HS-5 (cell line): ENCODE measurements around the gene TOE1.
"Not testable (repeated sequence)": the region's sequence is repeated elsewhere in the genome, so short reads cannot be mapped to it uniquely, and the experiment has no call there.

Experiments used
- DNase-seq: peaks from one replicate; pipeline ENCODE4 v3.0.0-alpha.2; 2012; ENCODE audit warnings: low read depth

The TOE1 gene

GRCh38 chr1:45339789-45340558 is at the start of gene TOE1, which contains the start of gene MUTYH:
TOE1 (plus strand) TSS chr1:45340170; CDS start chr1:45340253, 83 bp downstream.
MUTYH (minus strand) TSS chr1:45340440; CDS start chr1:45334505, 5,935 bp downstream.
- DNase-seq: peak; percentile 73

DNA sequence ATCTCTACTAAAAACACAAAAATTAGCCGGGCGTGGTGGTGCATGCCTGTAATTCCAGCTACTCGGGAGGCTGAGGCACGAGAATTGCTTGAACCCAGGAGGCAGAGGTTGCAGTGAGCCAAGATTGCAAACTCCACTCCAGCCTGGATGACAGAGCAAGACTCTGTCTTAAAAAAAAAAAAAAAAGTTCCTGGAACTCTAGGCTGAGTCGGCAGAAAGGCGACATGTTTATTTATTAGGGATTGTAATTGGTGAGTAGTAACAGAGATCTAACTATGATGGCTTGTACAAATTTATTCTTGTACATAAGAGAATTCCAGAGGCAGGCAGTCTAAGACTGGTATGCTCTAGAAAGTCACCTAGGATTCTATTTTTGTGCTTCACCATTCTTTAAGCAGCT is 49.0 kb upstream of the TOE1 start:
- not testable (repeated sequence) for DNase-seq

- DNase-seq: no peak
Observed at GRCh38 chr1:45291716-45292115, 48.3 kb upstream of the TOE1 start.

- DNase-seq: no peak
Observed at GRCh38 chr1:45297666-45298356, 42.2 kb upstream of the TOE1 start.

DNA sequence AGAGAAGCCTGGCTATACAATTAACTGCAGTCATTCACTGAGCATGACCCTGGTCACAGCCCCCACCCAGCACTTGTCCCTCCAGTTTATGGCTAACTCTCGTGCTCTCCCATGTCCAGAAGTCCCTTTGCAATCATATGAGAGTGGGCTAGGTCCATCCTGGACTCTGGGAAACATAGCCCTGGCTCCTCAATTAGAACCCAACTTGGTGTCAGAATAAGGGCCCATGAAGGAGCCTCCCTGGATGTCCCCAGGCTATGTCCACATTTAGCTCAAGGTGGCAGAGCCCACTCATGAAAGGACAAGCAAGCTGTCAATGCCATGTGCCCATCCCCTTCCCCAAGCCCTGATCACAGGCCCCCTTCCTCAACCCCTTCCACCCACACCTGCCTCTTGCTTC is 40.7 kb upstream of the TOE1 start:
- no peak for DNase-seq

GRCh38 chr1:45299981-45300668 is 39.8 kb upstream of the TOE1 start:
- peak; percentile 34 for DNase-seq

GRCh38 chr1:45300669-45300997 is 39.3 kb upstream of the TOE1 start:
- DNase-seq: no peak

GRCh38 chr1:45302505-45303150 is 37.3 kb upstream of the TOE1 start:
- no peak for DNase-seq

DNA sequence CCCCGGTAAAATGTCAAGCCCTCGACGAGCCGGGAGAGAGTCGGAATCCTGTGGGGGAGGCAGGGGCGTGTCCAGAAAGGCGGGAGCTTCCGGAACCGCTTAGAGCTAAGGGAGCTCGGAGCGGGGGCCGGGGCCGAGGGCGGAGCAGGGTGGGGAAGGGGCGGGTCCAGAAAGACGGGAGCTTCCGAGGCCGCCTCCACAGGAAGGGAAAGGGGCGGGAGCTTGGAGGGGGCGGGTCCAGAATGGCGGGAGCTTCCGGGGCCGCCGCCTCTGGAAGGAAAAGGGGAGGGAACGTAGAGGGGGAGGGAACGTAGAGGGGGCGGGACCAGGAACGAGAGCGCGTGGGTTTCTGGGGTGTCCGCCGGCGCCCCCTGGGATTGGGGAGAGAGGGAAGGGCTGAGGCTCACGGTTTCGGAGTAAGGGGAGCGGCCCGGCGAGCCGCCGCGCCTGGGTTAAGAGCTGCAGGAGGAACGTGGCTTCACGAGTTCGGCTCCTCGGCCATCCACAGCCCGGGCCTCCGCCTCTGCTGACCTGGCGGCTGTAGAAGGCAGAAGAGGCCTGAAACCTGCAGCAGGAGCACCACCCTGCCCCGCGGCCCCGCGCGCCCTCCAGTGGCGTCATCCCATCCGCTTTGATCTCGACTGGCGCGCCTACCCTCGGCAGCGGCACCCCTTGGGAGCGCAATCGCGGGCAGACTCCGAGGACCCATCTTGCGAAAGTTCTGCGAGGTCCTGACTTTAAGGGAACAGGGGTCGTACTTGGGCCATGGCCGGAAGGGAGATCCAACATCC is 36.3 kb upstream of the TOE1 start:
- DNase-seq: peak; percentile 87

DNA sequence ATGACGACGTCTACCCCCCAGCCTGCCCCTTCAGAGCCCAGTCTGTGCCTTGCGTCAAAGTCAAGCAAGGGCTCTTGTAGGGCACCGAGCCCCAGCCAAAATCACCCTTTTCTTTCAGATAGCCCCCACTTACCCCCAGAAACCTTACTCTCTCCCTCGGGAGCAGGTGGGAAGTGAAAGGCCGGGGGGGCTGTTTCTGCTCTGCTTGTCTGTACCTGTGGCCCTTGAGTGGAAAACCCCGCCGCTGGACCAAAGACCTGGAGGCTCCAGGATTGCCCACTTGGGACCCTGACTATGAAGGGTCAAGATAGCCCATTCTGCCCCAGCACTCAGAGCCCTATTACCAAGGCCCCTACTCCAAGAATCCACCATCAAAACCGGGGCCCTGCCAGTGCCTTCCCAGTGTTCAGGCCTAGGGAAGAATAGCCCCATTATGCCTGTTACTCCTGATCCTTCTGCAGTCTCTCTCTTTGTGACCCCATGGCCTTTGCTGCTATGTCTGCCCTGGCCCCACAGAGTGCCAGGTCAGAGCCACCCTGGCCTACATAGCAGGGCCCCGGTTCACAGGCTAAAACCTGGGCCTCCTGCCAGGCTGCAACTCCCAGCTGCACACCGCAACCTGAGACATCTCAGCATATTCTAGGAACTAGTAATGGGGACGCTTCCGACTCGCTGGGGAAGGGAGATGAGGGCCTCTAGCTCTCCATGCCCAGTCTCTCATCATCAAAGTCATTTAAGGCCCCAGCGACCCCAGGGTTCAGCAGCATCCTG is 35.5 kb upstream of the TOE1 start:
- DNase-seq: no peak

GRCh38 chr1:45305231-45305630 is 34.7 kb upstream of the TOE1 start:
- DNase-seq: no peak

GRCh38 chr1:45306319-45306718 is 33.7 kb upstream of the TOE1 start:
- DNase-seq: peak; percentile 45

DNA sequence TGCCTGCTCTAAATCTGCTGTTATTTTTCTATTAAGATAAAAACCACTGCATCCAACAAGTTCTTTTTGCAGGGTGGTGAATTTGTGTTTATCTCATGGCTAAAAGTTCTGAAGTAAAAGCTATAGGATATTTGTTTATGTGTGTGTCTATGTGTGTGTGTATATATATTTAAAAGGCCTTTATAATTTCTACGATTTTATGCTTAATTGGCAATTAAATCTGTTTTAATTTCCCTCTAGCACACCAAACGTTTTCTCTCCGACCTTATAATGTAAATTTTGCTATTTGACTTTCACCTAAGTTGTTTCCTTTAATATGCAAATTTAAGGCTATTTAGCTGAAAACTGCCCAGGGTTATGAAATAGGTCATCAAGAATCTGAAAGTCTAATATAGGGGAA is 33.1 kb upstream of the TOE1 start:
- DNase-seq: no peak

GRCh38 chr1:45314266-45314665 is 25.7 kb upstream of the TOE1 start:
- no peak for DNase-seq

DNA sequence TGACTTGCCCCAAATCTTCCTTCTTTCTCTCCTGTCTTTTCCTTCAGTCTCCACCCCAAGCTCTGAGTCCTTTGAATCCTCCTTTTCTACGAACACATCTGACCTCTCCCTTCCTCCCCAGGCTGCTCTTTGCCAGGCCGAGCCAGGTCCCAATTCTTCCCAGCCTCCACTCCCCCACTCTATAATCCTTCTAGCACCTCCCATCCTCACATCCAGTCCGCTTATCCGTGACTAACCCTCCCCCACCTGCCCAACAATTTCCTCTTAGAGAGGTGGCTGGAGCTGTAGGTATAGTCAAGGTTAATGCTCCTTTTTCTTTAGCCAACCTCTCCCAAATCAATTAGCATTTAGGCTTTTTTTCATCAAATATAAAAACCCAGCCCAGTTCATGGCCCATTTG is 22.8 kb upstream of the TOE1 start:
- no peak for DNase-seq

- no peak for DNase-seq
Observed at GRCh38 chr1:45319761-45320160, 20.2 kb upstream of the TOE1 start.

DNA sequence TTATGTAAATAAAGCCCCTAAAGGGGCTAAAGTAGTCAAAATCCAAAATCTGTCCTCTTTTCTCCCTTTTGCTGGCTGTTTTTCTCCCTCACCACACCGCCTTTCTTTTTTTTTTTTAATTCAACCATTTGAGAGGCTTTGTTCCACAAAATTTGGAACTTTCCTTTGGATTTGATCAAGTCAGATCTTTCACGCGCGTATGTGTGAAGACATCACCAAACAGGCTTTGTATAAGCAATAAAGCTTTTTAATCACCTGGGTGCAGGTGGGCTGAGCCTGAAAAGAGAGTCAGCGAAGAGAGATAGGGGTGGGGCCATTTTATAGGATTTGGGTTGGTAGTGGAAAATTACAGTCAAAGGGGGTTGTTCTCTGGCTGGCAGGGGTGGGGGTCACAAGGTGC is 18.5 kb upstream of the TOE1 start:
- no peak for DNase-seq

DNA sequence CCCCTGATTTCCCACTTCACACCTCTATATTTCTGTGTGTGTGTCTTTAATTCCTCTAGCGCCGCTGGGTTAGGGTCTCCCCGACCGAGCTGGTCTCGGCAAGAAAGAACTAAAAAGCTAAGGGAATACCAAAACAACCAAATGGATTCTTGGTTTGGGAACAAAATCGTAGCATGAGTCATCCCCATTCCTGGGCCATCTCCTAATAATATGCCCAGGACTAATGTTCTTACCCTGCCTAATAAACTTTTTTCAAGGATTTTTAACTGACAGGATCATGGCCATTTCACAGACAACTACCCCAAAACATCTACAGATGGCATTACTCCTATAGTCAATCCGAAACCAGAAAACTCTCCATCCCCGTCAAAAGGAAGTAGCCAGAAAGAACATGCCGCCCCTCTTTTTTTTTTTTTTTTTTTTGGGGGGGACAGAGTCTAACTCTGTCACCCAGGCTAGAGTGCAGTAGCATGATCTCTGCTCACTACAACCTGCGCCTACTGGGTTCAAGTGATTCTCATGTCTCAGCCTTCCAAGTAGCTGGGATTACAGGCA is 17.4 kb upstream of the TOE1 start:
- DNase-seq: no peak

DNA sequence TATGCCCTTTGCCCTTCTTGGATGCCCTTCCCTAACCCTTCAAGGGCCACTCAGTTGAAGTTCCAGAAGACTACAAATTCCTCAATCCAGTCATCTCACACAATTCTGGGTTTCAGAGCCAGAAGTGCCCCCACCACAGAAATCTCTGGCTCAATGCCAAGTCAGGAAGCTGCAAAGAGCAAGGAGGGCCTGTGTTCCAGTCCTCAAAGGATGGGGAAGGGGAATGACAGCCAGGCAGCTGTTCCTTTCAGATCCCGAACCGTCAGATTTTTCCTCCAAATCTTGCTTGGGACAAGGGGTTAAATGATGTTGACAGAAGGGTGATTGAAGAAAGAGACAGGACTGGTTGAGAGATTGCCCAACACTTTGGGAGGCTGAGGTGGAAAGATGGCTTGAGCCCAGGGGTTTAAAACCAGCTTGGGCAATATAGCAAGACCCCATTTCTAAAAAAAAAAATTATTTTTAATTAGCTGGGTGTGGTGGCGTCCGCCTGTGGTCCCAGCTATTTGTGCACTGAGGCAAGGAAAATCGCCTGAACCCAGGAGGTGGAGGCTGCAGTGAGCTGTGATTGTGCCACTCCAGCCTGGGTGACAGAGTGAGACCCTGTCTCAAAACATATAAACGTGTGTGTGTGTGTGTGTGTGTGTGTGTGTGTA is 14.0 kb upstream of the TOE1 start:
- no peak for DNase-seq
